ENCODE results near the gene SLC1A4.

DNA sequence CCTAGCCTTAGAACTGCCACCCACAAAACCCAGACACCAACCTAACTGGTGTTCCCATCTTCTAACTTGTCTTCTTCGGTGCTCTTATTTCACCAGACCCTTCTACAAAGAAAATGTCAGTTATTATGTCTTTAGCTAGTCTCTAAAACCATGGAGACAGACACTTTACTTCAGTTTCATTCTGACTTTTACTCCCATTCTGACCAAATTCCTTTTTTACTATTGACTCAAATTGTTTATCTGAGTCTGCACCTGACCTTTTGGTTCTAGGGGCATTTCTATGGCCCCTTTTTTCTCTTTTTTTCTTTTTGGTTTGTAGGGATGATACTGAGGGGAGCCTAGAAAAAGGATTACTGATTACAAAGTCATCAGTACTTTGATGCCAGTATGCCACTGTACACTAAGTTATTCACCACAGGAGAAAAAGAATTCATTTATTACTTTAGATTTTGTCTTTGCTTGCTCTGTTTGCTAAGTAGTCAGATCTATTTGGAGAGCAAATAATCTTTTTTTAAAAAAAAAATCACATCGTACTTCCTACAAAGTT lies 6.8 kb upstream of the SLC1A4 start:
- TF ChIP-seq, protein P1, sequence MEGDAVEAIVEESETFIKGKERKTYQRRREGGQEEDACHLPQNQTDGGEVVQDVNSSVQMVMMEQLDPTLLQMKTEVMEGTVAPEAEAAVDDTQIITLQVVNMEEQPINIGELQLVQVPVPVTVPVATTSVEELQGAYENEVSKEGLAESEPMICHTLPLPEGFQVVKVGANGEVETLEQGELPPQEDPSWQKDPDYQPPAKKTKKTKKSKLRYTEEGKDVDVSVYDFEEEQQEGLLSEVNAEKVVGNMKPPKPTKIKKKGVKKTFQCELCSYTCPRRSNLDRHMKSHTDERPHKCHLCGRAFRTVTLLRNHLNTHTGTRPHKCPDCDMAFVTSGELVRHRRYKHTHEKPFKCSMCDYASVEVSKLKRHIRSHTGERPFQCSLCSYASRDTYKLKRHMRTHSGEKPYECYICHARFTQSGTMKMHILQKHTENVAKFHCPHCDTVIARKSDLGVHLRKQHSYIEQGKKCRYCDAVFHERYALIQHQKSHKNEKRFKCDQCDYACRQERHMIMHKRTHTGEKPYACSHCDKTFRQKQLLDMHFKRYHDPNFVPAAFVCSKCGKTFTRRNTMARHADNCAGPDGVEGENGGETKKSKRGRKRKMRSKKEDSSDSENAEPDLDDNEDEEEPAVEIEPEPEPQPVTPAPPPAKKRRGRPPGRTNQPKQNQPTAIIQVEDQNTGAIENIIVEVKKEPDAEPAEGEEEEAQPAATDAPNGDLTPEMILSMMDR (IDR thresholded peaks at IDR 0.05), result no peak
- no peak for TF ChIP-seq POLR2A (IDR thresholded peaks at IDR 0.05)

Data from testis (tissue), 2 donors.